Measurements from ENCODE around the gene SERPING1. TPM values are rescaled to one million over a fixed set of nuclear protein-coding genes. Genes with fewer than 3 reads are reported as not detected.

Gene SERPING1
- total RNA-seq: 17.2 and 20.0 TPM in 2 replicates
- 35.8 and 117 TPM in 2 replicates for polyA plus RNA-seq
- 50.5 and 196 TPM in 2 replicates for polyA plus RNA-seq (2012)
- 25.9 and 211 TPM in 2 replicates for polyA minus RNA-seq (ENCODE audit: low replicate concordance)

- peak in 1 of 2 donors; percentile 48 for DNase-seq (ENCODE audit: low read depth in 2 of 2)
- peak within 1 kb of the TSS; percentile 90 for H3K4me2 ChIP-seq (ENCODE audit: extremely low read depth, insufficient read depth, low read length)
- H3K9ac ChIP-seq (ENCODE audit: insufficient read depth, low read length): peak within 1 kb of the TSS; percentile 64
These were observed at the start of gene SERPING1 for GRCh38 chr11:57597461-57597915. Gene SERPING1 (plus strand): TSS chr11:57597685. CDS start chr11:57598271, 586 bp downstream.

GRCh38 chr11:57547854-57548377 lies 49.6 kb upstream of the SERPING1 start:
- Histone ChIP-seq H3K9me3 (ENCODE audit: control insufficient read depth, insufficient read depth, low read depth, low read length) (no peaks in the 10 kb centered on the region), H4K20me1 (ENCODE audit: control insufficient read depth, extremely low read depth, insufficient read depth, low read length) (no peaks in the 10 kb centered on the region), H3K4me3 (replicated peaks in 1 of 4; ENCODE audit: control extremely low read depth in 1 of 4, insufficient read depth in 1 of 4, low read depth in 3 of 4, low read length in 4 of 4) (no peak overlapping the region), H2AFZ (ENCODE audit: low read length) (no peak overlapping the region), H3K79me2 (ENCODE audit: control insufficient read depth, insufficient read depth, low read length) (no peaks in the 10 kb centered on the region), H3K36me3 (ENCODE audit: control insufficient read depth, insufficient read depth, low read length) (peaks cover 8% of the 10 kb centered on the region), H3K27me3 (ENCODE audit: control insufficient read depth, insufficient read depth, low read length) (peaks cover 6% of the 10 kb centered on the region), H3K27ac (ENCODE audit: insufficient read depth, low read length) (no peak overlapping the region), H3K4me1 (ENCODE audit: control insufficient read depth, extremely low read depth, insufficient read depth, low read length) (peaks cover 2% of the 10 kb centered on the region), H3K4me2 (ENCODE audit: extremely low read depth, insufficient read depth, low read length) (no peak overlapping the region), H3K9ac (ENCODE audit: insufficient read depth, low read length) (no peak overlapping the region)
- DNase-seq (ENCODE audit: low read depth in 2 of 2): no peak
- TF ChIP-seq EZH2 (IDR thresholded peaks at IDR 0.05; ENCODE audit: low read length, missing control alignments) (no peak), CTCF (conservative IDR thresholded peaks at IDR 0.05 in 1 of 2, IDR thresholded peaks at IDR 0.05 in 1 of 2; ENCODE audit: low read depth in 1 of 2, low read length in 2 of 2) (no peak)

More at GRCh38 chr11:57597461-57597915, at the start of gene SERPING1:
- peaks cover 12% of the 10 kb centered on the region for H3K4me1 ChIP-seq (ENCODE audit: control insufficient read depth, extremely low read depth, insufficient read depth, low read length)
- no peaks in the 10 kb centered on the region for H3K36me3 ChIP-seq (ENCODE audit: control insufficient read depth, insufficient read depth, low read length)
- TF ChIP-seq CTCF (conservative IDR thresholded peaks at IDR 0.05 in 1 of 2, IDR thresholded peaks at IDR 0.05 in 1 of 2; ENCODE audit: low read depth in 1 of 2, low read length in 2 of 2) (no peak), EZH2 (IDR thresholded peaks at IDR 0.05; ENCODE audit: low read length, missing control alignments) (no peak)
- peak within 1 kb of the TSS; percentile 72 for H3K27ac ChIP-seq (ENCODE audit: insufficient read depth, low read length)
- H3K9me3 ChIP-seq (ENCODE audit: control insufficient read depth, insufficient read depth, low read depth, low read length): no peaks in the 10 kb centered on the region
- peak within 1 kb of the TSS; percentile 60 for H2AFZ ChIP-seq (ENCODE audit: low read length)
- H4K20me1 ChIP-seq (ENCODE audit: control insufficient read depth, extremely low read depth, insufficient read depth, low read length): no peaks in the 10 kb centered on the region
- no peaks in the 10 kb centered on the region for H3K79me2 ChIP-seq (ENCODE audit: control insufficient read depth, insufficient read depth, low read length)
- peaks cover 4% of the 10 kb centered on the region for H3K27me3 ChIP-seq (ENCODE audit: control insufficient read depth, insufficient read depth, low read length)
- H3K4me3 ChIP-seq (replicated peaks in 1 of 4; ENCODE audit: control extremely low read depth in 1 of 4, insufficient read depth in 1 of 4, low read depth in 3 of 4, low read length in 4 of 4): peak within 1 kb of the TSS; percentile 36 to 65 (median 54)

GRCh38 chr11:57549983-57550382 lies 47.5 kb upstream of the SERPING1 start:
- no peaks in the 10 kb centered on the region for H3K9me3 ChIP-seq (ENCODE audit: control insufficient read depth, insufficient read depth, low read depth, low read length)
- DNase-seq (ENCODE audit: low read depth in 2 of 2): no peak
- H3K4me2 ChIP-seq (ENCODE audit: extremely low read depth, insufficient read depth, low read length): no peak overlapping the region
- H3K27ac ChIP-seq (ENCODE audit: insufficient read depth, low read length): no peak overlapping the region
- peaks cover 2% of the 10 kb centered on the region for H3K4me1 ChIP-seq (ENCODE audit: control insufficient read depth, extremely low read depth, insufficient read depth, low read length)
- no peak overlapping the region for H3K4me3 ChIP-seq (replicated peaks in 1 of 4; ENCODE audit: control extremely low read depth in 1 of 4, insufficient read depth in 1 of 4, low read depth in 3 of 4, low read length in 4 of 4)
- peaks cover 11% of the 10 kb centered on the region for H3K36me3 ChIP-seq (ENCODE audit: control insufficient read depth, insufficient read depth, low read length)
- TF ChIP-seq EZH2 (IDR thresholded peaks at IDR 0.05; ENCODE audit: low read length, missing control alignments): no peak
- no peak for TF ChIP-seq CTCF (conservative IDR thresholded peaks at IDR 0.05 in 1 of 2, IDR thresholded peaks at IDR 0.05 in 1 of 2; ENCODE audit: low read depth in 1 of 2, low read length in 2 of 2)
- no peaks in the 10 kb centered on the region for H4K20me1 ChIP-seq (ENCODE audit: control insufficient read depth, extremely low read depth, insufficient read depth, low read length)
- H3K27me3 ChIP-seq (ENCODE audit: control insufficient read depth, insufficient read depth, low read length): no peaks in the 10 kb centered on the region
- no peaks in the 10 kb centered on the region for H3K79me2 ChIP-seq (ENCODE audit: control insufficient read depth, insufficient read depth, low read length)
- H2AFZ ChIP-seq (ENCODE audit: low read length): no peak overlapping the region
- H3K9ac ChIP-seq (ENCODE audit: insufficient read depth, low read length): no peak overlapping the region

All from fibroblast of lung (primary cell).